Uterus (tissue), 2 donors: ENCODE measurements around the gene MORN4.

Experiments used
- CTCF ChIP-seq, 4 experiments: fragments of 200-600 bp in 2 of 4; fragments of 450-650 bp in 2 of 4; sonication (generic) in 2 of 4; IDR thresholded peaks; one replicate each; pipeline ENCODE4 v1.5.1; 2016 to 2019; ENCODE audit warnings: antibody characterized with exemption in 4 of 4, mild to moderate bottlenecking in 2 of 4, moderate library complexity in 1 of 4
- POLR2A ChIP-seq, 2 donors: fragments of 450-650 bp; IDR thresholded peaks; one replicate each; pipeline ENCODE4 v1.6.1; 2016; ENCODE audit warnings: antibody characterized with exemption in 2 of 2, mild to moderate bottlenecking in 1 of 2, moderate library complexity in 1 of 2

DNA sequence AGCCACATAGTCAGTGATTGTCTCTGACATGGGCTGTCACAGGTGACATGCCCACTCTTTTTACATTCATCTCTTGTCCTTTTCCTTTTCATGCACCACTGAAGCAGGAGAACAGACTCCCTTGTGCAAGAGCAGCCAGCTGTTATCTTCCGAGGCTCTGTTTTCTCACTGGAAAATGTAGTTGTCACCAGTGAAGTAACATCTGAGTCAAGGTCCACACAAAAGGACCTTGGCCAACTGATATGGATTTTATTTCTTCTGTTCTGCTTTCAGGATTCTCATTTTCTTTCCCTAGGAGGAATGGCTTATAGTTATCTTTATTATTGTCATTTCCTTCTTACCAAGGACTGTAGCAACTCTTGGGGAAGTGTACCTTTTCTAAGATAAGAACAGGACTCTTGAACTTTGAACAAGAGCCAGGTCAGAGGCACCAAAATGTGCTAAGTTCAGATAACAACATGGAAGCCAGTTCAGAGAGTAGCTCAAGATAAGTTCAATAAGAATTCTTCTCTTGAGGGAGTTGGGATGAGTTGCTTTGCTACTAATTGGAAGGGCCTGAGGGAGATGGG, 31.1 kb upstream of the MORN4 start:
- no peak for TF ChIP-seq POLR2A (IDR thresholded peaks at IDR 0.05)
- TF ChIP-seq CTCF (IDR thresholded peaks at IDR 0.05): no peak
